CD4-positive, alpha-beta T cell (primary cell): ENCODE data around the gene DDA1. TPM values are rescaled to one million over a fixed set of nuclear protein-coding genes. Genes with fewer than 3 reads are reported as not detected.

Source experiments
- ATAC-seq: fragments of 200-7000 bp; cut with Tn5 transposase; one replicate; pipeline ENCODE4 v1.10.0; 2022; ENCODE audit warnings: mild to moderate bottlenecking; ENCODE audit not compliant: poor library complexity
- CTCF ChIA-PET: fragments of 350-600 bp; sonication (Branson Sonifier 250); formaldehyde crosslinking; loops from one replicate; lab custom pipeline; 2021; ENCODE audit warnings: antibody characterized with exemption, inconsistent platforms; lab: Charles Lee
- POLR2A ChIA-PET: fragments of 350-600 bp; sonication (Branson Sonifier 250); formaldehyde crosslinking; loops from one replicate; lab custom pipeline; 2021; ENCODE audit warnings: antibody characterized with exemption, inconsistent platforms; lab: Charles Lee
- DNase-seq, 14 experiments: peaks; one replicate each; pipeline ENCODE4 v3.0.0-alpha.2; 2013 to 2020; ENCODE audit warnings: mixed read lengths in 2 of 14
- H3K27ac ChIP-seq, 2 donors: one replicate each; pipeline versions ENCODE4 v1.5.1 to v1.7.0; 2013; ENCODE audit warnings: low read length in 2 of 2, low read depth in 1 of 2, mild to moderate bottlenecking in 1 of 2
- H3K27me3 ChIP-seq, 2 experiments: 1 replicate in 1 of 2; 2 replicates in 1 of 2; pipeline versions ENCODE4 v1.6.1 to v1.7.0; 2013; ENCODE audit warnings: low read length in 2 of 2, control low read depth in 1 of 2, mild to moderate bottlenecking in 1 of 2, moderate library complexity in 1 of 2; ENCODE audit not compliant: insufficient read depth in 2 of 2, control insufficient read depth in 1 of 2
- H3K36me3 ChIP-seq: one replicate; pipeline ENCODE4 v1.6.1; 2013; ENCODE audit warnings: low read length, control low read depth; ENCODE audit not compliant: insufficient read depth
- H3K4me1 ChIP-seq: one replicate; pipeline ENCODE4 v1.6.1; 2013; ENCODE audit warnings: low read length, control low read depth; ENCODE audit not compliant: insufficient read depth
- H3K4me3 ChIP-seq: one replicate; pipeline ENCODE4 v1.5.1; 2013; ENCODE audit warnings: mild to moderate bottlenecking, low read length, moderate library complexity
- H3K9me3 ChIP-seq, 2 experiments: 1 replicate in 1 of 2; 2 replicates in 1 of 2; pipeline versions ENCODE4 v1.6.1 to v1.7.0; 2013; ENCODE audit warnings: low read length in 2 of 2, mild to moderate bottlenecking in 2 of 2, control low read depth in 1 of 2, moderate library complexity in 1 of 2; ENCODE audit not compliant: control insufficient read depth in 1 of 2, insufficient read depth in 1 of 2
- H3K27ac Mint-ChIP-seq: one replicate; pipeline ENCODE4 v1.8.0; 2020; ENCODE audit warnings: mixed read lengths
- H3K27me3 Mint-ChIP-seq: one replicate; pipeline ENCODE4 v1.8.0; 2021; ENCODE audit warnings: mixed read lengths
- H3K36me3 Mint-ChIP-seq: one replicate; pipeline ENCODE4 v1.8.0; 2021; ENCODE audit warnings: low read depth, mixed read lengths
- H3K4me1 Mint-ChIP-seq: one replicate; pipeline ENCODE4 v1.8.0; 2021; ENCODE audit warnings: low read depth, mixed read lengths
- H3K4me3 Mint-ChIP-seq: one replicate; pipeline ENCODE4 v1.8.0; 2020; ENCODE audit warnings: mild to moderate bottlenecking, mixed read lengths
- H3K9me3 Mint-ChIP-seq: one replicate; pipeline ENCODE4 v1.8.0; 2020; ENCODE audit warnings: mixed read lengths
- CTCF ChIP-seq: fragments of 200-600 bp; IDR thresholded peaks from one replicate; pipeline ENCODE4 v1.8.0; 2022; ENCODE audit warnings: antibody characterized with exemption, mild to moderate bottlenecking
- intact Hi-C, 2 experiments: fragments of 100-400 bp; cut with DNase I in 1 of 2; cut with micrococcal nuclease in 1 of 2; formaldehyde crosslinking; loops; one replicate each; pipeline versions ENCODE4 v1.15.1 to v1.9.0; 2023 to 2025; cut with DNase I, micrococcal nuclease
- total RNA-seq, 174 experiments: library from RNA in 2 of 174; stranded (reverse) in 2 of 174; gene quantifications; one replicate each; pipeline ENCODE4 v1.2.3 and lab custom pipeline; 2021 to 2026

DDA1 gene
- total RNA-seq, 2 experiments from 2014 or later, result 41.4 to 43.4 TPM

DNA sequence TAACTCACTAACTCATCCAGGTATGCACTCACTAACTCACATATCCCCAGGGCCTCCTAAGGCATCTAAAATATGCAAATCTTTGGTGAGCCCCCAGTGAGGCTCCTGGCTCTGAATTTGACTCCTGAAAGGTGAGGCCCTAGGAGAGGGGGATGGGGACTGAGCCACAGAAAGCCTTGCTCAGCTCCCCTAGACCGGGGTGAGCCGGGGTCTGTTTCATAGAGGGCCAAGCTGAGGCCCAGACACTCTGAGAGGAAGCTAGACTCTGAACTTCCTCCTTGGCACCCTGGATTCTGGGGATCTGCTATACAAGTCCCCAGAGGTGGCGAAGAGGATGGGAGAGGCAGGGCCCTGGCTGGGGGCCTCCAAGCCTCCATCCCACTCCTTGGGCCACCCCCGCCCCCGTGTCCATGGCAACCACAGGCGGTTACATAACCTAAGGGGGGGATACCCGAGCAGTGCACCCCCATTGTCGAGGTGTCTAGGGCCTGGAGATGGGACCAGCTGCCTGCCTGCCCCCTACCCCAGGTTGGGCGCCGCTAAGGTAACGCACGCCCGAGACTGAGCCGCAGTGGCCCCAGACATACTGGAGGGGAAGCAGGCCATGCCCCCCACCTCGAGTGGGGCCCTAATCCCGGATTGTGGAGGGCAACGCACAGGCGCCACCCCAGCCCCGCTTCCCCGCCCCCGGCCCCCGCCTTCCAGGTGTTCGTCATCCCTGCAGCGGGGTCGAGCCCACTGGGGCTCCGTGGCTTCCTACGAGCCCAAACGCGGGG lies 6.8 kb upstream of the DDA1 start:
- no peak for TF ChIP-seq CTCF
- ATAC-seq (peak; percentile 11), DNase-seq (peak in 5 of 14 experiments; percentile 19 to 65 (median 23))
- Mint-ChIP-seq H3K27me3 (no peaks in the 10 kb centered on the region), H3K9me3 (no peaks in the 10 kb centered on the region), H3K36me3 (peaks cover 17% of the 10 kb centered on the region), H3K4me3 (peak overlapping the region; percentile 94), H3K27ac (peak overlapping the region; percentile 58), H3K4me1 (peaks cover 43% of the 10 kb centered on the region)
- H3K9me3 ChIP-seq, result peaks cover 0 to 4% of the 10 kb centered on the region in 2 experiments
- ChIA-PET CTCF (interaction anchor here (1.5 to 1.9 kb wide), 2 partner anchors 10 to 83 kb away, joined by 6 to 10 read pairs; no protein-coding TSS in a partner anchor), POLR2A (interaction anchor here (0.6 to 1.4 kb wide), 4 partner anchors 10 to 177 kb away, joined by 3 to 6 read pairs (median 4); partner anchors contain the start of gene ANO8)
- no peaks in the 10 kb centered on the region for H3K36me3 ChIP-seq
- peak overlapping the region in 1 of 2 donors; percentile 34 for H3K27ac ChIP-seq
- peaks cover 44% of the 10 kb centered on the region for H3K4me1 ChIP-seq
- peak overlapping the region; percentile 70 for H3K4me3 ChIP-seq
- intact Hi-C loops, result loop anchor here in 1 of 2 experiments (1.0 kb wide), 1 partner anchor 10 kb away; no protein-coding TSS in a partner anchor
- no peaks in the 10 kb centered on the region for H3K27me3 ChIP-seq

- H3K4me3 Mint-ChIP-seq, result peak within 1 kb of the TSS; percentile 94
- H3K9me3 Mint-ChIP-seq, result no peaks in the 10 kb centered on the region
- intact Hi-C loops, result loop anchor here in 1 of 2 experiments (1.0 kb wide), 1 partner anchor 11 kb away; no protein-coding TSS in a partner anchor
- H3K4me1 ChIP-seq, result peaks cover 50% of the 10 kb centered on the region
- peaks cover 48% of the 10 kb centered on the region for H3K4me1 Mint-ChIP-seq
- peaks cover 17% of the 10 kb centered on the region for H3K36me3 Mint-ChIP-seq
- ChIA-PET CTCF (interaction anchor here (0.7 to 1.9 kb wide), 3 partner anchors 10 to 83 kb away, joined by 4 to 10 read pairs (median 6); no protein-coding TSS in a partner anchor), POLR2A (interaction anchor here (0.6 to 1.4 kb wide), 4 partner anchors 11 to 177 kb away, joined by 3 to 6 read pairs (median 4); partner anchors contain the start of gene ANO8)
- no peaks in the 10 kb centered on the region for H3K36me3 ChIP-seq
- peak within 1 kb of the TSS; percentile 90 for H3K27ac Mint-ChIP-seq
- no peaks in the 10 kb centered on the region for H3K9me3 ChIP-seq
- ATAC-seq (peak; percentile 79), DNase-seq (peak; percentile 88 to 96 (median 91))
- peak within 1 kb of the TSS; percentile 70 for H3K4me3 ChIP-seq
- H3K27ac ChIP-seq, result peak within 1 kb of the TSS; percentile 34 to 40
- H3K27me3 ChIP-seq, result no peaks in the 10 kb centered on the region
- TF ChIP-seq CTCF, result no peak
- H3K27me3 Mint-ChIP-seq, result no peaks in the 10 kb centered on the region
These were observed 6.0 kb upstream of the DDA1 start, which contains the start of gene ABHD8 for GRCh38 chr19:17303167-17303939. ABHD8 (minus strand) TSS chr19:17303425; CDS start chr19:17301616, 1,809 bp downstream.

- no peaks in the 10 kb centered on the region for H3K36me3 ChIP-seq
- Mint-ChIP-seq H3K9me3 (no peaks in the 10 kb centered on the region), H3K4me3 (peak overlapping the region; percentile 94), H3K27ac (peak overlapping the region; percentile 68), H3K27me3 (no peaks in the 10 kb centered on the region), H3K4me1 (peaks cover 49% of the 10 kb centered on the region), H3K36me3 (peaks cover 17% of the 10 kb centered on the region)
- no peak overlapping the region for H3K27ac ChIP-seq
- ATAC-seq (no peak), DNase-seq (peak in 1 of 14 experiments; percentile 38)
- TF ChIP-seq CTCF, result no peak
- ChIA-PET CTCF (interaction anchor here (0.7 to 1.9 kb wide), 3 partner anchors 11 to 82 kb away, joined by 4 to 10 read pairs (median 6); no protein-coding TSS in a partner anchor), POLR2A (interaction anchor here (0.6 to 1.4 kb wide), 4 partner anchors 12 to 31 kb away, joined by 3 to 6 read pairs (median 4); partner anchors contain the start of gene ANO8)
- H3K9me3 ChIP-seq, result no peaks in the 10 kb centered on the region
- intact Hi-C loops, result loop anchor here (1.0 to 2.0 kb wide), 2 partner anchors 12 to 77 kb away; partner anchors contain the start of gene OCEL1 (in 1 of the 2)
- H3K4me1 ChIP-seq, result peaks cover 52% of the 10 kb centered on the region
- no peak overlapping the region for H3K4me3 ChIP-seq
- H3K27me3 ChIP-seq, result no peaks in the 10 kb centered on the region
These were observed 5.5 kb upstream of the DDA1 start for GRCh38 chr19:17303940-17304267.
